VCaP (cell line): ENCODE results near the gene MED15.

ENCODE experiments used
- H3K27ac ChIP-seq: fragments of 450-650 bp; 2 replicates; pipeline ENCODE4 v1.5.1; 2017
- TF ChIP-seq, protein P1 (sequence below): fragments of 450-650 bp; conservative IDR thresholded peaks from 2 replicates; pipeline ENCODE4 v1.5.1; 2017; ENCODE audit warnings: mild to moderate bottlenecking, moderate library complexity

The MED15 gene

GRCh38 chr22:20565079-20565734 is 57.8 kb downstream of the MED15 start:
- TF ChIP-seq, protein P1, sequence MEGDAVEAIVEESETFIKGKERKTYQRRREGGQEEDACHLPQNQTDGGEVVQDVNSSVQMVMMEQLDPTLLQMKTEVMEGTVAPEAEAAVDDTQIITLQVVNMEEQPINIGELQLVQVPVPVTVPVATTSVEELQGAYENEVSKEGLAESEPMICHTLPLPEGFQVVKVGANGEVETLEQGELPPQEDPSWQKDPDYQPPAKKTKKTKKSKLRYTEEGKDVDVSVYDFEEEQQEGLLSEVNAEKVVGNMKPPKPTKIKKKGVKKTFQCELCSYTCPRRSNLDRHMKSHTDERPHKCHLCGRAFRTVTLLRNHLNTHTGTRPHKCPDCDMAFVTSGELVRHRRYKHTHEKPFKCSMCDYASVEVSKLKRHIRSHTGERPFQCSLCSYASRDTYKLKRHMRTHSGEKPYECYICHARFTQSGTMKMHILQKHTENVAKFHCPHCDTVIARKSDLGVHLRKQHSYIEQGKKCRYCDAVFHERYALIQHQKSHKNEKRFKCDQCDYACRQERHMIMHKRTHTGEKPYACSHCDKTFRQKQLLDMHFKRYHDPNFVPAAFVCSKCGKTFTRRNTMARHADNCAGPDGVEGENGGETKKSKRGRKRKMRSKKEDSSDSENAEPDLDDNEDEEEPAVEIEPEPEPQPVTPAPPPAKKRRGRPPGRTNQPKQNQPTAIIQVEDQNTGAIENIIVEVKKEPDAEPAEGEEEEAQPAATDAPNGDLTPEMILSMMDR, result no peak
- no peak overlapping the region for H3K27ac ChIP-seq

DNA sequence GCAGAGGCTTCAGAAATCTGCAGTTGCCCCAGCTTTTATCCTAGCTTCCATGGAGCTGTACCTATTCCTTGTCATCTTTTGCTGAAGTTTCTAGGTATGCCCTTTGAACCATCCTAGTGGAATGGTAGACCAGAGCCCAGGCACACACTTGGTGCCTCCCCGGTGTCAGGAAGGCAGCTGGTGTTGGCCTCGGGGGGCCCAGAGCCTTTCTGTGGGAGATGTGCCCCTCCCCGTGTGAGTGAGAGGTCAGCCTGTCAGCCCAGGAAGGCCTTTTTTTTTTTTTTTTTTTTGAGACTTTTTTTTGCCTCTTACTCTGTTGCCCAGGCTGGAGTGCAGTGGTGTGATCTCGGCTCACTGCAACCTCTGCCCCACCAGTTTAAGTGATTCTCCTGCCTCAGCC is 58.4 kb downstream of the MED15 start:
- TF ChIP-seq, protein P1, result no peak
- no peak overlapping the region for H3K27ac ChIP-seq

- H3K27ac ChIP-seq, result peak overlapping the region; percentile 57
- TF ChIP-seq, protein P1, result no peak
Measured at GRCh38 chr22:20566420-20567260, 59.2 kb downstream of the MED15 start.

GRCh38 chr22:20567371-20567847 is 60.0 kb downstream of the MED15 start:
- peak overlapping the region; percentile 57 for H3K27ac ChIP-seq
- TF ChIP-seq, protein P1, result no peak

DNA sequence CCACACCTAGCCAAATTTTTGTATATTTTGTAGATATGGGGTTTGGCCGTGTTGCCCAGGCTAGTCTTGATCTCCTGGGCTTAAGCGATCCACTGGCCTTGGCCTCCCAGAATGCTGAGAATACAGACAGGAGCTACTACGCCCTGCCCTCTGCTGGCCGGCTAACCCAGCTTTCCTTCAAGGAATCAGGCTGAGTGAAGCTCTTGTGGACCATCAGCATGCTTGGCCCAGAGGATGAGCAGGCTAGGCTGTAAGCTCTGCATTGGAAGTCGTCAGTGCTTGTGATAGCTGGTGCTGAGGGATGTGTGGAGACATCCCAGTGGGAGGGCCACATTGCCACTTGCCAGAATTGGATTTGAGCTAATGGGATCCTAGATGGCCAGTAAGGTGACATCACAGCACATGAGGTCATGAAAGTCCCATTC is 60.6 kb downstream of the MED15 start:
- TF ChIP-seq, protein P1, result peak; percentile 67
- peak overlapping the region; percentile 57 for H3K27ac ChIP-seq

DNA sequence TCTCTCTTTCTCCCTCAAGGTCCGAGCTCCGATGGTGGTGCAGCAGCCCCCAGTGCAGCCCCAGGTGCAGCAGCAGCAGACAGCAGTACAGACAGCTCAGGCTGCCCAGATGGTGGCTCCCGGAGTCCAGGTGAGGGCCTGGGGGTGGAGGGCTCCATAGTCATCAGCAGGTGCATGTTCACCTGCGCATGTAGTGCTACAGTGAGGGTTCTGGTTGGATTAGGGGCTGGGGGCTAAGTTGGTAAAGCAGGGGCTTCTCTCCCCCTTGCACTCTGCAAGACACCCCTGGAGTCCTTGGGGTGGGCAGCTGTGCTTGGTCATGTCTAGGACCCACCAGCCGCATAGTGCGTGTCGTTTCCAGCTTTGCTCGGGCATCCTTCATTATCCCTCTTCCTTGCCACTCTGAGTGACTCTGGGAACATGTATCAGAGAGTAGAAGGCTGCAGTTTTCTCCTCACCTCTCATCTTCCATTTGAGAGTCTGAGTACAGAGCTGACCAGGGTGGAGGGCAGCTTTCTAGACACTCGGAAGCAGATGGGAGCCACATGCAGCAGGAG is 61.2 kb downstream of the MED15 start:
- TF ChIP-seq, protein P1, result no peak
- peak overlapping the region; percentile 57; the same call in 1 of the 2 replicates for H3K27ac ChIP-seq
